Natural killer cell (primary cell): ENCODE results near the gene NCK2. TPM values are rescaled to one million over a fixed set of nuclear protein-coding genes. Genes with fewer than 3 reads are reported as not detected.

Source experiments
- ATAC-seq, 3 donors: fragments of 150-1000 bp in 2 of 3; fragments of 200-7000 bp in 1 of 3; cut with Tn5 transposase; 1 replicate in 1 of 3; 2 replicates in 2 of 3; pipeline ENCODE4 v1.10.0; 2021; ENCODE audit warnings: mild to moderate bottlenecking in 2 of 3, moderate library complexity in 2 of 3
- DNase-seq, 2 donors: peaks; one replicate each; pipeline versions ENCODE4 v3.0.0 to v3.0.0-alpha.2; 2013 to 2021; ENCODE audit warnings: mixed read lengths in 1 of 2
- H3K27ac ChIP-seq: one replicate; pipeline ENCODE4 v1.5.1; 2013; ENCODE audit warnings: mild to moderate bottlenecking, low read length
- H3K27me3 ChIP-seq: one replicate; pipeline ENCODE4 v1.6.1; 2013; ENCODE audit warnings: low read length; ENCODE audit not compliant: control insufficient read depth, insufficient read depth
- H3K36me3 ChIP-seq: one replicate; pipeline ENCODE4 v1.6.1; 2013; ENCODE audit warnings: low read length; ENCODE audit not compliant: control insufficient read depth, insufficient read depth
- H3K4me1 ChIP-seq: one replicate; pipeline ENCODE4 v1.6.1; 2013; ENCODE audit warnings: low read length; ENCODE audit not compliant: control insufficient read depth, insufficient read depth
- H3K4me3 ChIP-seq: one replicate; pipeline ENCODE4 v1.5.1; 2013; ENCODE audit warnings: low read length
- H3K9me3 ChIP-seq: one replicate; pipeline ENCODE4 v1.6.1; 2013; ENCODE audit warnings: low read length; ENCODE audit not compliant: control insufficient read depth, insufficient read depth
- H3K27ac Mint-ChIP-seq, 2 donors: one replicate each; pipeline ENCODE4 v1.8.0; 2022; ENCODE audit warnings: mild to moderate bottlenecking in 2 of 2, mixed read lengths in 2 of 2, moderate library complexity in 1 of 2
- H3K27me3 Mint-ChIP-seq, 2 donors: one replicate each; pipeline ENCODE4 v1.8.0; 2022; ENCODE audit warnings: low read depth in 2 of 2, mixed read lengths in 2 of 2
- H3K36me3 Mint-ChIP-seq: one replicate; pipeline ENCODE4 v1.8.0; 2022; ENCODE audit warnings: mixed read lengths
- H3K4me1 Mint-ChIP-seq, 2 donors: one replicate each; pipeline ENCODE4 v1.8.0; 2022; ENCODE audit warnings: mixed read lengths in 2 of 2
- H3K4me3 Mint-ChIP-seq: one replicate; pipeline ENCODE4 v1.8.0; 2022; ENCODE audit warnings: mild to moderate bottlenecking, moderate library complexity, mixed read lengths
- H3K9me3 Mint-ChIP-seq, 2 donors: one replicate each; pipeline ENCODE4 v1.8.0; 2022; ENCODE audit warnings: mixed read lengths in 2 of 2
- WGBS: methylation state at CpG from one replicate; pipeline ENCODE4 v1.1.7; 2013; ENCODE audit warnings: missing lambda C conversion rate; ENCODE audit not compliant: insufficient coverage; 5-methylcytosine and 5-hydroxymethylcytosine counted together
- intact Hi-C: fragments of 100-400 bp; cut with micrococcal nuclease; formaldehyde crosslinking; loops from one replicate; pipeline ENCODE4 v1.14.2; 2022
- total RNA-seq, 4 donors: library from RNA; stranded (reverse); fragments of 120-200 nt in 1 of 4; gene quantifications; one replicate each; pipeline versions ENCODE4 v1.2.3 to v1.2.4, GENCODE V29; 2013 to 2022
- TF ChIP-seq, protein P1 (sequence below): fragments of 200-600 bp; IDR thresholded peaks from one replicate; pipeline ENCODE4 v1.8.0; 2022; ENCODE audit warnings: antibody characterized with exemption

The NCK2 gene
- total RNA-seq, 3 donors from 2014 or later (not counting 1 experiment from before 2014, with no cell fraction given): 34.1 to 50.8 (median 43.0) TPM

- Mint-ChIP-seq H3K36me3 (no peaks in the 10 kb centered on the region), H3K9me3 (no peaks in the 10 kb centered on the region), H3K27me3 (no peaks in the 10 kb centered on the region), H3K4me3 (no peak overlapping the region), H3K4me1 (peaks cover 80 to 86% of the 10 kb centered on the region in 2 donors), H3K27ac (peak overlapping the region in 1 of 2 donors; percentile 88)
- no peak for DNase-seq
- Histone ChIP-seq H3K36me3 (no peaks in the 10 kb centered on the region), H3K9me3 (no peaks in the 10 kb centered on the region), H3K4me3 (no peak overlapping the region), H3K27ac (no peak overlapping the region), H3K27me3 (no peaks in the 10 kb centered on the region), H3K4me1 (peaks cover 77% of the 10 kb centered on the region)
- intact Hi-C loops: no loop called here
- TF ChIP-seq, protein P1, sequence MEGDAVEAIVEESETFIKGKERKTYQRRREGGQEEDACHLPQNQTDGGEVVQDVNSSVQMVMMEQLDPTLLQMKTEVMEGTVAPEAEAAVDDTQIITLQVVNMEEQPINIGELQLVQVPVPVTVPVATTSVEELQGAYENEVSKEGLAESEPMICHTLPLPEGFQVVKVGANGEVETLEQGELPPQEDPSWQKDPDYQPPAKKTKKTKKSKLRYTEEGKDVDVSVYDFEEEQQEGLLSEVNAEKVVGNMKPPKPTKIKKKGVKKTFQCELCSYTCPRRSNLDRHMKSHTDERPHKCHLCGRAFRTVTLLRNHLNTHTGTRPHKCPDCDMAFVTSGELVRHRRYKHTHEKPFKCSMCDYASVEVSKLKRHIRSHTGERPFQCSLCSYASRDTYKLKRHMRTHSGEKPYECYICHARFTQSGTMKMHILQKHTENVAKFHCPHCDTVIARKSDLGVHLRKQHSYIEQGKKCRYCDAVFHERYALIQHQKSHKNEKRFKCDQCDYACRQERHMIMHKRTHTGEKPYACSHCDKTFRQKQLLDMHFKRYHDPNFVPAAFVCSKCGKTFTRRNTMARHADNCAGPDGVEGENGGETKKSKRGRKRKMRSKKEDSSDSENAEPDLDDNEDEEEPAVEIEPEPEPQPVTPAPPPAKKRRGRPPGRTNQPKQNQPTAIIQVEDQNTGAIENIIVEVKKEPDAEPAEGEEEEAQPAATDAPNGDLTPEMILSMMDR: no peak
- ATAC-seq: no peak
- 93% methylated on average over 11 of the region's 12 CpGs for WGBS
These were observed 46.5 kb downstream of the NCK2 start for GRCh38 chr2:105791229-105791628.

- Histone ChIP-seq H3K27me3 (no peaks in the 10 kb centered on the region), H3K9me3 (no peaks in the 10 kb centered on the region), H3K4me3 (no peak overlapping the region), H3K4me1 (peaks cover 72% of the 10 kb centered on the region), H3K27ac (no peak overlapping the region), H3K36me3 (no peaks in the 10 kb centered on the region)
- H3K27me3 Mint-ChIP-seq: no peaks in the 10 kb centered on the region
- H3K27ac Mint-ChIP-seq: peak overlapping the region; percentile 38 to 48
- intact Hi-C loops: no loop called here
- TF ChIP-seq, protein P1: no peak
- H3K4me1 Mint-ChIP-seq: peaks cover 84 to 88% of the 10 kb centered on the region in 2 donors
- H3K36me3 Mint-ChIP-seq: no peaks in the 10 kb centered on the region
- 89% methylated on average over 7 of the region's 7 CpGs for WGBS
- H3K9me3 Mint-ChIP-seq: no peaks in the 10 kb centered on the region
- no peak overlapping the region for H3K4me3 Mint-ChIP-seq
- no peak for ATAC-seq
- DNase-seq: no peak
These were observed 47.8 kb downstream of the NCK2 start for GRCh38 chr2:105792561-105792960.

GRCh38 chr2:105793196-105793975, 48.7 kb downstream of the NCK2 start:
- TF ChIP-seq, protein P1: no peak
- DNase-seq: no peak
- Histone ChIP-seq H3K36me3 (no peaks in the 10 kb centered on the region), H3K27ac (no peak overlapping the region), H3K4me3 (no peak overlapping the region), H3K9me3 (no peaks in the 10 kb centered on the region), H3K27me3 (no peaks in the 10 kb centered on the region), H3K4me1 (peaks cover 77% of the 10 kb centered on the region)
- Mint-ChIP-seq H3K9me3 (no peaks in the 10 kb centered on the region), H3K36me3 (no peaks in the 10 kb centered on the region), H3K4me1 (peaks cover 85 to 88% of the 10 kb centered on the region in 2 donors), H3K4me3 (no peak overlapping the region), H3K27me3 (no peaks in the 10 kb centered on the region), H3K27ac (peak overlapping the region; percentile 38 to 48)
- 89% methylated on average over 6 of the region's 6 CpGs for WGBS
- intact Hi-C loops: no loop called here
- ATAC-seq: no peak
